Type B pancreatic cell (in vitro differentiated cells): ENCODE measurements around the gene OLIG2. TPM values are rescaled to one million over a fixed set of nuclear protein-coding genes. Genes with fewer than 3 reads are reported as not detected.

Experiments used
- DNase-seq: peaks from one replicate; pipeline ENCODE4 v3.0.0; 2021; ENCODE audit warnings: mixed read lengths; ENCODE audit not compliant: unreplicated experiment; ENCODE audit errors: extremely low spot score
- H3K27ac Mint-ChIP-seq: 2 replicates; pipeline ENCODE4 v1.8.0; 2021; ENCODE audit warnings: mild to moderate bottlenecking, mixed read lengths
- H3K27me3 Mint-ChIP-seq: 2 replicates; pipeline ENCODE4 v1.8.0; 2021; ENCODE audit warnings: mixed read lengths
- H3K36me3 Mint-ChIP-seq: 2 replicates; pipeline ENCODE4 v1.8.0; 2021; ENCODE audit warnings: mixed read lengths
- H3K4me1 Mint-ChIP-seq: one replicate; pipeline ENCODE4 v1.8.0; 2021; ENCODE audit warnings: mixed read lengths; ENCODE audit not compliant: unreplicated experiment
- H3K4me3 Mint-ChIP-seq: 2 replicates; pipeline ENCODE4 v1.8.0; 2021; ENCODE audit warnings: mild to moderate bottlenecking, mixed read lengths
- H3K9me3 Mint-ChIP-seq: 2 replicates; pipeline ENCODE4 v1.8.0; 2021; ENCODE audit warnings: mixed read lengths
- total RNA-seq: library from RNA; stranded (reverse); gene quantifications from 2 replicates; pipeline ENCODE4 v1.2.1, GENCODE V29; 2021; ENCODE audit warnings: low replicate concordance
- TF ChIP-seq, protein P1 (sequence below): fragments of 200-600 bp; sonication (generic); conservative IDR thresholded peaks from 2 replicates; pipeline ENCODE4 v1.5.0; 2021; ENCODE audit warnings: antibody characterized with exemption, mild to moderate bottlenecking

OLIG2 gene
- total RNA-seq, 1 donor from 2014 or later = 1.4 TPM

DNA sequence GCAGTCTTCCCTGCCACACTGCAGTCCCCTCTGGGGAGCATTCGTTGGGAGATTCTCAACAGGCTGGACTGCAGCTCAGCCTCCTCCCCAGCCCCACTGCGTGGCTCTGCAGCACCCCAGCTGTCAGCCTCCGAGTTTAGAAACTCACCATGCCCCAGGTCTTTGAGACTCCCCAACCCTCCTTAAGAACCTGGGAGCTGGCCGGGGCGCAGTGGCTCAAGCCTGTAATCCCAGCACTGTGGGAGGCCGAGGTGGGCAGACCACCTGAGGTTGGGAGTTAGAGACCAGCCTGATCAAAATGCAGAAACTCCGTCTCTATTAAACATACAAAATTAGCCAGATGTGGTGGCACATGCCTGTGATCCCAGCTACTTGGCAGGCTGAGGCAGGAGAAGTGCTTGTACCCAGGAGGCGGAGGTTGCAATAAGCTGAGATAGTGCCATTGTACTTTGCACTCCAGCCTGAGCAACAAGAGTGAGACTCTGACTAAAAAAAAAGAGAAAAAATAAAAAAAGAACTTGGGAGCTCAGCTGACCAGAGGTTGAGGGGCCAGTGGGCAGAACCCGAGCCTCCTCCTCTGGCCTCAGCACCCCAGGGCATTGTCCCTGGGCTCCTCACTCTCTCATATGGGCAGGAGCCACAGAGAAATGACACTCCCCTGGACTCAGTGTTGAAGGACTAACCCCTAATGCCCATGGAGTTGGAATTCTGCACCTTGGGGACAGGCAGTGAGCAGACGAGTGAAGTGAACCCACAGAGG lies 5.6 kb downstream of the OLIG2 start:
- Mint-ChIP-seq H3K27me3 (peaks cover 85% of the 10 kb centered on the region), H3K36me3 (no peaks in the 10 kb centered on the region), H3K4me1 (peaks cover under 1% of the 10 kb centered on the region), H3K27ac (no peak overlapping the region), H3K9me3 (no peaks in the 10 kb centered on the region), H3K4me3 (no peak overlapping the region)
- TF ChIP-seq, protein P1, sequence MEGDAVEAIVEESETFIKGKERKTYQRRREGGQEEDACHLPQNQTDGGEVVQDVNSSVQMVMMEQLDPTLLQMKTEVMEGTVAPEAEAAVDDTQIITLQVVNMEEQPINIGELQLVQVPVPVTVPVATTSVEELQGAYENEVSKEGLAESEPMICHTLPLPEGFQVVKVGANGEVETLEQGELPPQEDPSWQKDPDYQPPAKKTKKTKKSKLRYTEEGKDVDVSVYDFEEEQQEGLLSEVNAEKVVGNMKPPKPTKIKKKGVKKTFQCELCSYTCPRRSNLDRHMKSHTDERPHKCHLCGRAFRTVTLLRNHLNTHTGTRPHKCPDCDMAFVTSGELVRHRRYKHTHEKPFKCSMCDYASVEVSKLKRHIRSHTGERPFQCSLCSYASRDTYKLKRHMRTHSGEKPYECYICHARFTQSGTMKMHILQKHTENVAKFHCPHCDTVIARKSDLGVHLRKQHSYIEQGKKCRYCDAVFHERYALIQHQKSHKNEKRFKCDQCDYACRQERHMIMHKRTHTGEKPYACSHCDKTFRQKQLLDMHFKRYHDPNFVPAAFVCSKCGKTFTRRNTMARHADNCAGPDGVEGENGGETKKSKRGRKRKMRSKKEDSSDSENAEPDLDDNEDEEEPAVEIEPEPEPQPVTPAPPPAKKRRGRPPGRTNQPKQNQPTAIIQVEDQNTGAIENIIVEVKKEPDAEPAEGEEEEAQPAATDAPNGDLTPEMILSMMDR = no peak
- no peak for DNase-seq

DNA sequence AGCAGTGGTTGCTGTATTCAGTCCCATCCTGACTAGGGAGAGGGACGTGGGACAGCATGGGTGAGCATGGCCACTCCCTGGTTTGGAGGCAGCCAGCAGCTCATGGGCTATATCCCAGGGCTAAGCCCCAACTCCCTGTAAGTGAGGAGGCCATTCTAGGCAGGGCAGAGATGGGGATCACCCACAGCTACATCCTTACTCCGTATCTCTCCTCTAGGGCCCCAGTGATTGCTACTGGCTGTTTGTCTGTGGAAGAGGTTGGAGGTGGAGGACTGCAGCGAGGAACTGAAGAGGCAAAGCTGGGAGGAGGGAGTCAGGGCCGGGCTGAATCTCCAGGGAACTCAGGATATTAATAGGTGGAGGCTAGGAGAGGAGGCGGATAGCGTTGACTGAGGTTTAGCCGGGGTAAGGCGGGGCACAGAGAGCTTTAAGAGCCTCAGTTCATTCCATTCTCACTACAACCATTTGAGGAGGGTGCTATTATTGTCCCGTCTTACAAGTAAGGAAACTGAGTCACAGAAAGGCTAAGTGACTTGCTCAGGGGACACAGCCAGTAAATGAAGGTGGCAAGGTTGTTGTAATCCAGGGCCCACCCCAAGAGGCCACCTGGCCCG lies 6.8 kb downstream of the OLIG2 start:
- Mint-ChIP-seq H3K36me3 (no peaks in the 10 kb centered on the region), H3K27me3 (peaks cover 88% of the 10 kb centered on the region), H3K27ac (no peak overlapping the region), H3K4me3 (no peak overlapping the region), H3K4me1 (no peaks in the 10 kb centered on the region), H3K9me3 (no peaks in the 10 kb centered on the region)
- DNase-seq = no peak
- TF ChIP-seq, protein P1 = no peak

DNA sequence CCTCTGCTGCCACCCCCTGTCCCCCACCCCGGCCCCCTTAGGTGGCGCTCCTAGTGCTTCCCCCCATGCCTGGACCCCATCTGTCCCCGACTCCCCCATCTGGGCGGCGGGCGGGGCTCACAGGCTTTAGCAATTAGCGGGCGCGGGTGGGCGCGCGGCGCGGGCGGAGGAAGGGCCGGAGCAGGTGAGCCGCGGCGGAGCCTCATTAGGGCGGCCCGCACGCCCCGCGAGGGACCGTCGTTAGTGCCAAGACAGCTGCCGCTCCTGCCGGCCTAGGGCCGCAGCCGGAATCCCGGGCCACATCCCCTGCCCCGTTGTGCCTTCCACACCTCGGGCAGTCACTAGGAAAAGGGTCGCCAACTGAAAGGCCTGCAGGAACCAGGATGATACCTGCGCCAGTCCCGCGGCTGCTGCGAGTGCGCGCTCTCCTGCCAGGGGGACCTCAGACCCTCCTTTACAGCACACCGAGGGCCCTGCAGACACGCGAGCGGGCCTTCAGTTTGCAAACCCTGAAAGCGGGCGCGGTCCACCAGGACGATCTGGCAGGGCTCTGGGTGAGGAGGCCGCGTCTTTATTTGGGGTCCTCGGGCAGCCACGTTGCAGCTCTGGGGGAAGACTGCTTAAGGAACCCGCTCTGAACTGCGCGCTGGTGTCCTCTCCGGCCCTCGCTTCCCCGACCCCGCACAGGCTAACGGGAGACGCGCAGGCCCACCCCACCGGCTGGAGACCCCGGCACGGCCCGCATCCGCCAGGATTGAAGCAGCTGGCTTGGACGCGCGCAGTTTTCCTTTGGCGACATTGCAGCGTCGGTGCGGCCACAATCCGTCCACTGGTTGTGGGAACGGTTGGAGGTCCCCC lies 7.6 kb downstream of the OLIG2 start:
- Mint-ChIP-seq H3K9me3 (no peaks in the 10 kb centered on the region), H3K27ac (no peak overlapping the region), H3K4me1 (no peaks in the 10 kb centered on the region), H3K4me3 (no peak overlapping the region), H3K36me3 (no peaks in the 10 kb centered on the region), H3K27me3 (peaks cover 88% of the 10 kb centered on the region)
- TF ChIP-seq, protein P1 = no peak
- no peak for DNase-seq

DNA sequence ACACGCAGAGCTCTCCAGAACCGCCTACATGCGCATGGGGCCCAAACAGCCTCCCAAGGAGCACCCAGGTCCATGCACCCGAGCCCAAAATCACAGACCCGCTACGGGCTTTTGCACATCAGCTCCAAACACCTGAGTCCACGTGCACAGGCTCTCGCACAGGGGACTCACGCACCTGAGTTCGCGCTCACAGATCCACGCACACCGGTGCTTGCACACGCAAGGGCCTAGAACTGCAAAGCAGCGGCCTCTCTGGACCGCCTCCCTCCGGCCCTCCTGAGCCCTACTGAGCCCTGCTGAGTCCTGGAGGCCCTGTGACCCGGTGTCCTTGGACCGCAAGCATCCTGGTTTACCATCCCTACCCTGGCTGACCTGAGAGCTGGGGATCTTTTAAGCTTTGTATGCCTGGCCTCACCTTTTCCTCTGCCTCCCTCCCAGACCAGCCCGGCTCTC lies 8.3 kb downstream of the OLIG2 start:
- Mint-ChIP-seq H3K4me3 (no peak overlapping the region), H3K27ac (no peak overlapping the region), H3K36me3 (no peaks in the 10 kb centered on the region), H3K4me1 (no peaks in the 10 kb centered on the region), H3K27me3 (peaks cover 87% of the 10 kb centered on the region), H3K9me3 (no peaks in the 10 kb centered on the region)
- no peak for DNase-seq
- TF ChIP-seq, protein P1 = no peak

DNA sequence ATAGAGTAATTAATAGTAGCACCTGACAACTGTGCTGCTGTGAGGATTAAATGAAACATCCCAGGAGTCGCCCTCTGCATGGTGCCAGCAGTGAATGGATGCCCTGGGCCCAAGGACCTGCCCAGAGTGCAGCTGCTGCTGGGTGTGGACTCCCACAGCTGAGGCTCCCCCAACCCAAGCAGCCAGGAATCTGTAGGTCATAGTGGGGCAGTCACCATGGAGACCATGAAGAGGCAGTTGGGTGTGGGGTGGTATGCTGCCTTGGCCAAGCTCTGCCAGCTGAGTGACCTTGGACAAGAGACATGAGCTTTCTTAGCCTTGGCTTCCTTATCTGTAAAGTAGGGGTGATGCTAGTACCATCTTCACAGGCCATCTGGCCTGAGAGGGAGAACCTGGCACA lies 9.4 kb downstream of the OLIG2 start:
- Mint-ChIP-seq H3K9me3 (no peaks in the 10 kb centered on the region), H3K4me1 (no peaks in the 10 kb centered on the region), H3K27ac (no peak overlapping the region), H3K4me3 (no peak overlapping the region), H3K27me3 (peaks cover 83% of the 10 kb centered on the region), H3K36me3 (no peaks in the 10 kb centered on the region)
- TF ChIP-seq, protein P1 = no peak
- no peak for DNase-seq
